Keratinocyte (primary cell): ENCODE measurements around the gene IER2. TPM values are rescaled to one million over a fixed set of nuclear protein-coding genes. Genes with fewer than 3 reads are reported as not detected.

Source experiments
- DNase-seq: peaks from one replicate; pipeline ENCODE4 v3.0.0-alpha.2; 2011; ENCODE audit warnings: low read depth, missing footprints, low spot score
- FAIRE-seq: peaks from 2 replicates; lab custom pipeline; 2011; peaks lifted over from hg19 to GRCh38; lab: Jason Lieb, UNC
- H2AFZ ChIP-seq: 2 replicates; pipeline ENCODE4 v1.6.0; 2012; ENCODE audit warnings: low read length, control low read depth, inconsistent platforms; ENCODE audit not compliant: control insufficient read depth
- H3K27ac ChIP-seq: 2 replicates; pipeline ENCODE4 v1.5.1; 2011; ENCODE audit warnings: low read length; ENCODE audit not compliant: control insufficient read depth, insufficient read depth
- H3K27me3 ChIP-seq: 3 replicates; pipeline ENCODE4 v1.6.0; 2011; ENCODE audit warnings: low read length; ENCODE audit not compliant: control insufficient read depth, insufficient read depth; ENCODE audit errors: extremely low read depth
- H3K36me3 ChIP-seq, 2 experiments: 2 replicates in 1 of 2; 3 replicates in 1 of 2; pipeline ENCODE4 v1.5.1; 2011; ENCODE audit warnings: low read length in 2 of 2, mild to moderate bottlenecking in 1 of 2; ENCODE audit not compliant: control insufficient read depth in 2 of 2, insufficient read depth in 2 of 2; ENCODE audit errors: extremely low read depth in 1 of 2
- H3K4me1 ChIP-seq: 3 replicates; pipeline ENCODE4 v1.5.1; 2011; ENCODE audit warnings: low read length; ENCODE audit not compliant: control insufficient read depth, insufficient read depth; ENCODE audit errors: extremely low read depth
- H3K4me2 ChIP-seq: 3 replicates; pipeline ENCODE4 v1.6.0; 2011; ENCODE audit warnings: low read depth, low read length; ENCODE audit not compliant: control insufficient read depth, insufficient read depth; ENCODE audit errors: extremely low read depth
- H3K4me3 ChIP-seq, 3 experiments: fragments of 200-600 bp in 1 of 3; sonication (generic) in 1 of 3; 2 replicates in 2 of 3; 3 replicates in 1 of 3; pipeline ENCODE4 v1.5.1; 2011 to 2016; ENCODE audit warnings: low read length in 3 of 3, mild to moderate bottlenecking in 3 of 3, control low read depth in 2 of 3, inconsistent platforms in 1 of 3, low read depth in 1 of 3, mixed read lengths in 1 of 3, mixed run types in 1 of 3, moderate library complexity in 1 of 3; ENCODE audit not compliant: control insufficient read depth in 2 of 3, insufficient read depth in 2 of 3; ENCODE audit errors: extremely low read depth in 1 of 3
- H3K79me2 ChIP-seq: 2 replicates; pipeline ENCODE4 v1.6.0; 2012; ENCODE audit warnings: low read length; ENCODE audit not compliant: control insufficient read depth, insufficient read depth
- H3K9ac ChIP-seq: 3 replicates; pipeline ENCODE4 v1.6.0; 2011; ENCODE audit warnings: low read length; ENCODE audit not compliant: control insufficient read depth, insufficient read depth; ENCODE audit errors: extremely low read depth
- H3K9me1 ChIP-seq: 3 replicates; pipeline ENCODE4 v1.6.0; 2011; ENCODE audit warnings: low read length; ENCODE audit not compliant: control insufficient read depth, insufficient read depth; ENCODE audit errors: extremely low read depth
- H3K9me3 ChIP-seq: 2 replicates; pipeline ENCODE4 v1.5.1; 2012; ENCODE audit warnings: low read depth, low read length; ENCODE audit not compliant: control insufficient read depth
- H4K20me1 ChIP-seq: 3 replicates; pipeline ENCODE4 v1.6.0; 2011; ENCODE audit warnings: low read length; ENCODE audit not compliant: control insufficient read depth, insufficient read depth; ENCODE audit errors: extremely low read depth
- CTCF ChIP-seq, 3 experiments: IDR thresholded peaks in 1 of 3; conservative IDR thresholded peaks in 1 of 3; optimal IDR thresholded peaks in 1 of 3; 2 replicates in 2 of 3; 3 replicates in 1 of 3; pipeline versions ENCODE3 to v1.5.1; 2011; ENCODE audit warnings: low read length in 3 of 3, mild to moderate bottlenecking in 3 of 3, moderate library complexity in 2 of 3, control low read depth in 1 of 3, inconsistent platforms in 1 of 3; ENCODE audit not compliant: insufficient read depth in 2 of 3; ENCODE audit errors: extremely low read depth in 1 of 3
- EZH2 ChIP-seq: IDR thresholded peaks from one replicate; pipeline ENCODE4 v1.6.1; 2012; ENCODE audit warnings: inconsistent platforms, mild to moderate bottlenecking, low read length, moderate library complexity
- dilution Hi-C: fragments of 300-500 bp; cut with MboI; formaldehyde crosslinking; loops from one replicate; pipeline ENCODE4 v1.7.0; 2020; ENCODE audit warnings: low sequenced_read_pairs; ENCODE audit not compliant: extremely low pct_ligation_motif_present
- polyA plus RNA-seq, 5 experiments: library from polyadenylated mRNA; depleted of rRNA in 3 of 5; stranded (reverse) in 3 of 5; stranded (forward) in 1 of 5; unstranded in 1 of 5; fragments of >200 nt; gene quantifications; 1 replicate in 1 of 5; 2 replicates in 3 of 5; 3 replicates in 1 of 5; pipeline versions ENCODE4 v1.2.1 to v1.2.3, GENCODE V29; 2011 to 2012; ENCODE audit warnings: missing spikeins in 2 of 5, low read depth in 1 of 5, low replicate concordance in 1 of 5

The IER2 gene
- polyA plus RNA-seq, 1 donor (not counting 4 experiments of a cell fraction or from before 2014, with no cell fraction given): 14.4 TPM

DNA sequence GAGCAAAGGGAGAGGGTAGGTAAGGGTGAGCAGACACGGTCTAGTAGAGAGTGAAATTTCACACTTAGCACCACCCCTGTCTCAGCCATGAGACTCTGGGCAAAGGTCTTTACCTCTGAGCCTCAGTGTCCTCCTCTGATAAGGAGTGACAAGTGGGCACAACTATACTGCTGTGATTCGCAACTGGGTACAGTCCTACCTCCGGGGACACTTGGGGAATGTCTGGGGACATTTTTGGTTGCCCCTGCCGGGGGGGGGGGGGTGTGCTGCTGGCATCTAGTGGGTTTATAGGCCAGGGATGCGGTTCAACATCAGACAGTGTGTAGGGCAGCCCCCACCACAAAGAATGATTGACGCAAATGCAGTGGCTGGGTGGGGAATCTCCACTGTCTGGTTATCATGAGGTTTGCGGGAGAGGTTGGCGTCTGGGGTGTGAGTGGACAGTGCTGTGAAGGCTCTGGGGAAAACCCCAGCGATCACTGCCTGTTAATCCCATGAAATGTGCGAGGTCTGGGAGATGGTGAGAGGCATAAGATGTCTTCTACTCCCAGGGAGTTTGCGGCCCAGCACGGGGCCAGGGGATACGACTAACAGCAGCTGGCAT, 27.8 kb upstream of the IER2 start:
- Histone ChIP-seq H3K4me1 (peaks cover 20% of the 10 kb centered on the region), H4K20me1 (peaks cover 28% of the 10 kb centered on the region), H3K36me3 (peaks cover 18 to 27% of the 10 kb centered on the region in 2 experiments), H3K79me2 (peaks cover 85% of the 10 kb centered on the region), H3K4me2 (no peak overlapping the region), H3K27me3 (no peaks in the 10 kb centered on the region), H3K4me3 (no peak overlapping the region), H3K9me3 (no peaks in the 10 kb centered on the region), H3K27ac (no peak overlapping the region), H3K9ac (no peak overlapping the region), H2AFZ (no peak overlapping the region), H3K9me1 (no peaks in the 10 kb centered on the region)
- DNase-seq (no peak), FAIRE-seq (no peak)
- dilution Hi-C loops: no loop called here
- no peak for TF ChIP-seq EZH2
- TF ChIP-seq CTCF (optimal IDR thresholded peaks at IDR 0.05 in 1 of 3, IDR thresholded peaks at IDR 0.05 in 1 of 3, conservative IDR thresholded peaks at IDR 0.05 in 1 of 3; ENCODE audit: extremely low read depth in 1 of 3, insufficient read depth in 2 of 3, low read length in 3 of 3): no peak

DNA sequence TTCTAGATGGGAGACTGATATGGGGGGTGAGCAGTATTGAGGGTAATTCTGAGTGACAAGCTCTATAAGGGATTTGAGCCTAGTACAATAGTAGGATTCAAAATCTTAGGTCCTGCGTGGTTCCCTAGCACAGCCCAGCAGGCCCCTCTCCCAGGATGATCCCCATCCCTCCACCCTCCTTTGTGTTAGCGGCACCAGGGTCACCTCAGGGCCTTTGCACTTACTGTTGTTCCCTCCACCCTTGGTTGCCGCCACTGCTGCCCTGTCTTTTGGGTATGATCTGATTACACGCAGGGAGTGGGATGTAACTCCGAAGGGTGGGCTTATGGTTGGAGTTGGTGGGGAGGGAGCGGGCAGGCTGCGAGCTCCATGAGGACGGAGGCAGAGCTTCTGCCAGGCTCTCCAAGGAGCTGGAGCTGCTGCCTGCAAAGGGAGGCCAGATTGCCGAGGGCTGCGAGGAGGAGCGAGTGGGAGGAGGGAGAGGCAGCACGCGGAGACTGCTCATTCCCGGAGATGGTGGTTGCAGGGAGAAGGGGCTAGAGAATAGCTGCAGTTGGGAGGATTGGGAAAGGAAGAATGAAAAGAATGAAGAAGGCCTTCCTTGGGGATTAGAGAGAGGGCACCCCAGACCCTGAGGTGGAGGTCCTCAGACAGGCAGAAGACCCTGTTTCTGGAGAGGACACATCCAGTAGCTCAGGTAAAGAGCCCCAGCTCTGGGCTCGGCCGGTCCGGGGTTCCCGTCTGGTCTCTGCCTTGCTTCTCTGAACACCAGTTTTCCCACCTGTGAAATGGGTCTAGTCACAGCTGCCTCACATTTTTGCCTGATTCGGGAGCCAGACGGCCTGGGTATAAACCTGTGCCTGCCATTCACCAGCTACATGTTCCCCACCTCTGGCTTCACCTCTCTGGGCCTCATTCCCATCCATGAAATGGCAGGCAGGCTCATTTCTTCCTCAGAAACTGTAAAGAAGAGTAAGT, 26.9 kb upstream of the IER2 start:
- Histone ChIP-seq H3K9me1 (no peaks in the 10 kb centered on the region), H4K20me1 (peaks cover 35% of the 10 kb centered on the region), H3K79me2 (peaks cover 94% of the 10 kb centered on the region), H2AFZ (no peak overlapping the region), H3K27me3 (no peaks in the 10 kb centered on the region), H3K4me3 (no peak overlapping the region), H3K4me2 (no peak overlapping the region), H3K36me3 (peaks cover 20 to 27% of the 10 kb centered on the region in 2 experiments), H3K27ac (no peak overlapping the region), H3K9me3 (no peaks in the 10 kb centered on the region), H3K4me1 (peaks cover 18% of the 10 kb centered on the region), H3K9ac (no peak overlapping the region)
- TF ChIP-seq CTCF (optimal IDR thresholded peaks at IDR 0.05 in 1 of 3, IDR thresholded peaks at IDR 0.05 in 1 of 3, conservative IDR thresholded peaks at IDR 0.05 in 1 of 3; ENCODE audit: extremely low read depth in 1 of 3, insufficient read depth in 2 of 3, low read length in 3 of 3) (no peak), EZH2 (no peak)
- no peak for FAIRE-seq
- no peak for DNase-seq
- dilution Hi-C loops: no loop called here
